Stimulated activated CD4-positive, alpha-beta T cell treated with anti-CD3 and anti-CD28 coated beads, Interleukin-1b, Interleukin-23, amount 100 ng/mL, for 48 hours (primary cell): ENCODE results near the gene LRIT2.

ENCODE experiments used
- DNase-seq: peaks from one replicate; pipeline ENCODE4 v3.0.0-alpha.2; 2020

Gene LRIT2, protein sequence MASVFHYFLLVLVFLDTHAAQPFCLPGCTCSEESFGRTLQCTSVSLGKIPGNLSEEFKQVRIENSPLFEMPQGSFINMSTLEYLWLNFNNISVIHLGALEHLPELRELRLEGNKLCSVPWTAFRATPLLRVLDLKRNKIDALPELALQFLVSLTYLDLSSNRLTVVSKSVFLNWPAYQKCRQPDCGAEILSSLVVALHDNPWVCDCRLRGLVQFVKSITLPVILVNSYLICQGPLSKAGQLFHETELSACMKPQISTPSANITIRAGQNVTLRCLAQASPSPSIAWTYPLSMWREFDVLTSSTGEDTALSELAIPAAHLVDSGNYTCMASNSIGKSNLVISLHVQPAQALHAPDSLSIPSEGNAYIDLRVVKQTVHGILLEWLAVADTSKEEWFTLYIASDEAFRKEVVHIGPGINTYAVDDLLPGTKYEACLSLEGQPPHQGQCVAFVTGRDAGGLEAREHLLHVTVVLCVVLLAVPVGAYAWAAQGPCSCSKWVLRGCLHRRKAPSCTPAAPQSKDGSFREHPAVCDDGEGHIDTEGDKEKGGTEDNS

GRCh38 chr10:84225427-84226173 lies at the start of gene LRIT2:
TSS of gene LRIT2 (minus strand) at chr10:84225544. CDS start at chr10:84225520, 24 bp downstream.
- DNase-seq = no peak

GRCh38 chr10:84270708-84271107 lies 45.4 kb upstream of the LRIT2 start:
- DNase-seq = no peak

GRCh38 chr10:84269773-84270172 lies 44.4 kb upstream of the LRIT2 start:
- DNase-seq = no peak

DNA sequence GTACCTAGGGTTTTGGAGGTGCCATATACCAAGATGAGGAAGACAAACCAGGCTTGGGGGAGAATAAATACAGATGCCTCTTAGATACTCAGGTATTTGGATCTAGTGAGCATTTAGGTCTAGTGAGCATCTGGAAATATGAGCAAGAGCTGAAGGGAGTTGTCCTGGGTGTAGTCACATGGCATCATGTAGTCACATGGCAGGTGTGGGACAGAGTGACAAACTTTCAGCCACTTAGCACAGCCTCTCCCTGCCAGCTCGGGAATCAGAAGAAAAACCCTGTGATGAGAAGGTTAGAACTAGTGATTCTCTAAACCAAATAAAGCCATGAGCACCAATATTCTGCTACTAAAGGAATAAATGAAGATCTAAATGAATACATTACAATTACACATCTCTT lies 43.8 kb upstream of the LRIT2 start:
- DNase-seq = no peak

DNA sequence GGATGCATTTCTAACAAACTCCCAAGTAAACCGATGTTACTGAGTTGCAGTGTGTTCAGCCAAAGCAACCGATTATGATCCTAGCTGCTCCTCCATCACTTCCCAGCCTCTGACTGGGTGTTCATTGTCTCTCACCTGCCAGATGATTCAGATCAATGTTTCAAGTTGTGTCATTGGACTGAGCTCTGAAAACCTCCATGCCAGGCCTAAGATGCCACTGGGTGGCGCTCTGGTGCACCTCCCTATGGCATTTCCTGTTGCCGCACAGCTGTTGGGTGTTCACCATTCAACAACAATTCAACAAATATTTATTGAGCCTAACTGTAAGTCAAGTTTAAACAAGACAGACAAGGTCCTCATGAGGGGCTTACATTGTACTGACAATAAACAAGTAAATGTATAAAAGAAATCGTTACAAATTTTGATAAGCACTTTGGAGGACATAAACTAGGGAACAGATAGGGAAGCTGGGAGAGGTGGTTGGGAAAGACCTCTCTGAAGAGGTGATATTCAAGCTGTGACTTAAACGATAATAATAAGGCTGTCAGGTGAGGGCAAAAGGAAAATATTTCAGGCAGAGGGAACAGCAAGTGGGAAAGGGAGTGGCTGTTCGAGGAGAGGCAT lies 42.3 kb upstream of the LRIT2 start:
- DNase-seq = peak; percentile 87

DNA sequence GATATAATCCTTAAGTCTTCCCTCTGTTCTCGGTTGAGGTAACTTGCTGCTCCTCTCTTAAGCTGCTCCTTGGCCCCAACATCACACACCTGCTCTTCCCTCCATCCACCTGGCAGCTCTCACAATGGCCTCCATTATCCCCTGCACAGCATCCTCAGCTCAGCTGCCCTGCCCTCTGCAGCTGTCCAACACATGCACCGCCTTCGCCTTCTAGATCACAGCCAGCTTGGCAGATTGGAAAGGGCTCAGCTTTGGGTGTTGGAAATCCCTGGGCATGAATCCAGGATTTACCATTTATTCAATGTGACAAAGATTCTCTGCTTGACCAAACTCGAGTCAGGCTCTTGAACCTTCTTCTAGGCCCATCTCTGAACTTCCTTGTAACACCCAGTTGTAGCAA lies 40.1 kb upstream of the LRIT2 start:
- DNase-seq = no peak

- DNase-seq = peak; percentile 72
Measured at GRCh38 chr10:84264611-84265141, 39.3 kb upstream of the LRIT2 start.

DNA sequence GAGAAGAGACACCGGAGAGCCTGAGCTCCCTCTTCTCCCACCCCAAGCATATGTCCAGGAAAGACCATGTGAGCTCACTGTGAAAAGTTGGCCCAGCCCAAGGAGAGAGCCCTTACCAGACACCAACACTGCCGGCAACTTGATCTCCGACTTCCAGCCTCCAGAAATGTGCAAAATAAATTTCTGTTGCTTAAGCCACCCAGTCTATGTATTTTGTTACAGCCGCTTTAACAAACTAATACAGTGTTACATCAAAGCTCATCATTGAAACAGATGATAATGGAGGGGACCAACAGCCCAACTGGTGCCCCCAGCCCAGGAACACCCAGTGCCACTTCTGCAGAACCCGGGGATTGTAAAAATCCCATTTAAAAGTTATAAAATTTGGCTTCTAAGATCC lies 38.4 kb upstream of the LRIT2 start:
- no peak for DNase-seq

GRCh38 chr10:84262190-84262956 lies 37.0 kb upstream of the LRIT2 start:
- DNase-seq = no peak

DNA sequence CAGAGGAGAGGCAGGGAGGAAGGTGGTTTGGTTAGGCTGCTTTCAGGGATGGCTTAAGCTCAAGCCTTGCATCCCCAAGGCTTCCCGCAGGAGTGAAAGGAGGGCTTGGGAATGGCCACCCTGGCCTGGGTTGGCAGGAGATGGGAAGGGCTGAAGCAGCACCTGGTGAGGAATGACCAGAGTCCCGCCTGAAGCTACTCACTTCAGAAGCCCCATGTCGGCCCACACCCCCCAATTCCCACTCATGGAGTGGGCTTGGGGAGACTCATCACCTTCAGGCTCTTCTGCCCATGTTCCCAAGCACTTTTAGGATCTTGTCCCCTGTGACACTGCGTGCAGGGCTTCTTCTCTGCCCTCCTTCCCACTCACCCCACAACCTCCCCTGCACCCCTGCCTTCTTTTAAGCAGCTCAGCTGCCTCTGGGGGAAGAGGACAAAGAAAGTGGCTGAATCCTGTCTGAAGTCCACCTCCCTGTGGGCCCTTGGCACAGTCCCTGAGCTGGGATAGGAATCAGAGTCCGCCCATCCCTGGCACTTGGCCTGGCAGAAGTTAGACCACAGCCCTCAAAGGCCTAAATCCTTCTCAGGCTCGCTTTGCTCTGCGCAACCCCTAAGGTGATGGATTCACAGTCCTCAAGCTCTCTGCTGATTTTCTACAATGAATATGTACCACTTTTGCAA lies 36.0 kb upstream of the LRIT2 start:
- DNase-seq = no peak

GRCh38 chr10:84258034-84258695 lies 32.8 kb upstream of the LRIT2 start:
- no peak for DNase-seq

DNA sequence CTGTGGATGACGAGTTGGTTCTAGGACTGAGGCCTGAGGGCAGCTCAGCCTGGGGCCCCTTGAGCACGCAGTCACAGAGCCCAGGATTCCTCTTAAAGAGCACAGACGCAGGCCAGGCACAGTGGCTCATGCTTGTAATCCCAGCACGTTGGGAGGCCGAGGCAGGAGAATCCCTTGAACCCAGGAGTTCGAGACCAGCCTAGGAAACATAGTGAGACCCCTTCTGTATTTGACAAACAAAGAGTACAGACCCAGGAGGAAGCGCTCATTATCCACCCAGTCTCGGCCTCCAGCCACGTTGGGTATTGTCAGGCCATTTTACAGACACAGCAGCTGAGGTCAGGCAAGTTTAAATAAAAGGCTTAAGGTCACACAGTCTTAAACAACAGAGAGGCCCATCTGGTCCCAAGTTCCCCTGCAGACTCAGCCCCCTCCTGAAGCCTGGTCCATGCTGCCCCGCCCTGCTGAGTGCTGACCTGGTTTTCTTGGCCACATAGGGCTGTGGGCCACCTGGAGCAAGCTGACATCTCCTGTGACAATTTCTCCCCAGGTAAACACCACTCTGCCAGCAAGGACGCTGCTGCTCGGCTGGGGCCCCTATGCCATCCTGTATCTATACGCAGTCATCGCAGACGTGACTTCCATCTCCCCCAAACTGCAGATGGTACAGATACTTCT lies 32.1 kb upstream of the LRIT2 start:
- DNase-seq = no peak

DNA sequence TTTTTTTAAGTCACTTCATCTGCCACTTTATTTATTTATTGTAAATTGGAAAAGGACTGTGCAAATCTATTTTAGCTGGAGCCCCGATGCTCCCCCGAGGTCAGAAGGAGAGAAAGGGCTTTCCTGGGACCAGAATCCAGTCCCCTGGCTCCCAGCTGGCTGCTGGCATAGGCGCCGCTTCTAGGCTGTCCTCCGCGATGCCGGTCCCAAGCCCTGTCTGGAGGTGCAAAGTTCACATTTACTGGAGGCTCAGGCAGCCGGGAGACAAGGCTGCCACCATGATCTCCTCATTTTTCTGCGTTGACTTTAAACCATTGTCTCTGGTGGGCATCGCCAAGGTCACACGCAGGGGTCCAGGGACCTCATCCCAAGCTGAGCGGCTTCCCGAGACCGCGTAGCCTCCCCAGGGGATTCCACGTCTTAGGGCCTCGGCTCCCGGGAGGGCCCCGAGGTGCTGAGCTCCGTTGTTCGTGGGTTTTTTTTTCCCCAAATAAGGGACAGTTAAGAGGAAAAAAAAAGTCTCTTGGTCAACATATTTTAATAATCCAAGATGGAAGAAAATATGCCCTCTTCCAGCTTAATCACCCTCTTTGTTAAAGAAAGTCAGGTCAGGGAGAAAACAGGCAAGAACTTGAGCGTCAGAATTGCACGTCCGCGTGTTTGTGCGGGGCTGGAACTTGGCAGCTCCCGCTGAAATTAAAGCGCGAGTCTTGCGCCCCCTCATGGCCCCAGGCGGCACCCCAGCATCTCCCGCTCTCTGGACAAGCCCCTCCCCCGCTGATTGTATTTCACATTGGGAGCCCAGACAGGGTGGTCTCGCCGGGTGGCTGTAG lies 31.4 kb upstream of the LRIT2 start:
- peak; percentile 63 for DNase-seq

DNA sequence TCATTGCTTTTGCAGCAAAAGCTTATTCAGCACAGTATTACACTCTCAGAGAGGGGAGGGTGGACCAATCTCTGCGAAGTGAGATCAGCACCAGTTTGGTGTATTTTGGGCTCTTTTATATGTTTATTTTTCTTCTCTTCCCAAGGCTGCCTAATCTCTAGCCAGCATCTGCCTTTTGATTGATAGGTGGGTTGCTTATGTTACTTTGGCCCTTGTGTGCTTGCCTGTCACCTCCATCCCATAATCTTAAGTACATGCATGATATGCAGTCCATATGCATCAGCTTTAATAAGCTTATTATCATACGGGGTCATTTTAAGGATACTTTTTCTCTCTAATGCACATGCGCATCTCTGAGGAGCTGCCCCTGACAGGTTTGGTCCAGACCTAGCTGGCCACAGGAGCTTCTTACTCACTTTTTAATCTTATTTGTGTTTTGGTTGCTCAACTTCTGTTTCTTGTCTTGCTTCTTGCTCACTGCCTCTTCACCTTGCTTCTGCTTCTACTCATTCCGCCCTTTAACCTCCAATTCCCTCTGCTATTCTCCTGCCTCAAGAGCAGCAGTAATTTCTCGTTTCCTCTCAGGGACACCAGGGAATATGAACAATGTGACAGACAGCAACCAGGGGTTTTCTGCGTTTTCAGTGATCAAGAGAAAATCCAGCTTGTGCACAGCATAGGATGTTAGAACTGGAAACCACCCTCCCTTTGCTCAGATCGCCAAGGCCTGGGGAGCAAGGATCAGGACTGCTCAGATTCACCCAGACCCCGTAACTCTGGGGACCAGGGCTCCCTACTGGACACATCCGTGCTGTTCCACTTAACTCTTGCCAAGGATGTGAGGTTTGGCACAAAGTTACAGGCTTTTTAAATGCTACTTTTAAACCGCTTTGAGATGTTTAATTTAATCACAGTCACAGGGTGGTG lies 29.5 kb upstream of the LRIT2 start:
- DNase-seq = no peak

DNA sequence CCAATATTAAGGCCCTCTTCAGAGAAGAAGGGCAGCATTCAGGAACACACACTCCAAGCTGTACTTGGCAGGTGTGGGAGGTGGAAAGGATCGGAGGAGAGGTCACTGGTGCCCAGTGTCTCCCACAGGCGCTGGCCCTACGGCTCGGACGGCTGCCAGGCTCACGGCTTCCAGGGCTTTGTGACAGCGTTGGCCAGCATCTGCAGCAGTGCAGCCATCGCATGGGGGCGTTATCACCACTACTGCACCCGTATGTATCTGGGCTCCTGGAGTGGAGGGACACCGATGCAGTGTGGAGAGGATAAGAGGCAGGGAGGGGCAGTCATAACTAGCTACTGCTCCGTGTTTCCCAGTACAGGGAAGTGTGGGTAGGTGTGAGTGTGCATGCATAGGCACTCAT lies 23.4 kb upstream of the LRIT2 start:
- DNase-seq = no peak

DNA sequence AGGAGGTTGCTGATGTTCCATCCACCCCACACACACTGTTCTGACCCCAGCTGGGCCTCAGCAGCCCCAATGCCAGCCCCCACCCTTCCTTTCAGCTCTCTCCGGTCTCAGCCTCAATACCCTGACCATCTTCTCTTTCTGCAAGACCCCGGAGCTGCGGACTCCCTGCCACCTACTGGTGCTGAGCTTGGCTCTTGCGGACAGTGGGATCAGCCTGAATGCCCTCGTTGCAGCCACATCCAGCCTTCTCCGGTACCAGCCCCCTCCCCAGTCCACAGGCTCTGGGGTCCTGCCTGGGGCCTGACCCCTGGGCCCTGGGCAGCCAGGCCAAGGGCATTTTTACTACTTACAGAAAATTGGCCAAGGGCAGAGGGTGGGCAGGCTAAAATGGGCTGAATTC lies 22.2 kb upstream of the LRIT2 start:
- DNase-seq = no peak

DNA sequence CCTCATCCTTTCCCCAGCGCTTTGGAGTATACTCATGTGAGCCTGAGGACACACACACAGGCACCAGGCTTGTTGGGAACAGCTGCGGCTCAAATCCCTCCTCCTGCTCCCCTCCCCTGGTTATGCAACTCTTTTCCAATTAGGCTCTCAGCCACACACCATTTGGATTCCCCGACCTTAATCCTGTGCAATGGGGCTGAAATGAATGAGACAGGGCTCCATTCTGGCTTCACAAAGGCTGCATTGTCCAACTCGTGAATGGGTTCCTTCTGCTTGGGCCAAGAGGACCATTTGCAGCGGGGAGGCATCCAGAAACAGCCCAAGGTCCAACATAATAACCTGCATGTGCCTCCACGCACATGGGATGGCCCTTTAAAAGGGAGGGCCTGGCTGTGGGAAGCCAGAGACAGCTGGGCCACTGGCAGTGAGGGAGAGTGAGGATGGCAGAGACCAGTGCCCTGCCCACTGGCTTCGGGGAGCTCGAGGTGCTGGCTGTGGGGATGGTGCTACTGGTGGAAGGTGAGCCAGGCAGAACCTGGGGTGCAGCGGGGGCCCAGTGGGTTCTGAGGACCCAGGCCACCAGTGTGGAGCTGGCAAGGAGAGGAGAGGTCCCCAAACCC lies 19.4 kb upstream of the LRIT2 start, which contains the start of gene RGR:
Gene RGR, plus strand, starts transcription at position 403 of the 620 bp plus-strand sequence. Its CDS starts 38 bp downstream, at position 441.
- no peak for DNase-seq

- DNase-seq = no peak
Measured at GRCh38 chr10:84243759-84244158, 18.4 kb upstream of the LRIT2 start.
